ENCODE measurements around the gene FXYD1.
A peak's percentile ranks its signal among the peaks of the same experiment; 100 is the strongest.

DNA sequence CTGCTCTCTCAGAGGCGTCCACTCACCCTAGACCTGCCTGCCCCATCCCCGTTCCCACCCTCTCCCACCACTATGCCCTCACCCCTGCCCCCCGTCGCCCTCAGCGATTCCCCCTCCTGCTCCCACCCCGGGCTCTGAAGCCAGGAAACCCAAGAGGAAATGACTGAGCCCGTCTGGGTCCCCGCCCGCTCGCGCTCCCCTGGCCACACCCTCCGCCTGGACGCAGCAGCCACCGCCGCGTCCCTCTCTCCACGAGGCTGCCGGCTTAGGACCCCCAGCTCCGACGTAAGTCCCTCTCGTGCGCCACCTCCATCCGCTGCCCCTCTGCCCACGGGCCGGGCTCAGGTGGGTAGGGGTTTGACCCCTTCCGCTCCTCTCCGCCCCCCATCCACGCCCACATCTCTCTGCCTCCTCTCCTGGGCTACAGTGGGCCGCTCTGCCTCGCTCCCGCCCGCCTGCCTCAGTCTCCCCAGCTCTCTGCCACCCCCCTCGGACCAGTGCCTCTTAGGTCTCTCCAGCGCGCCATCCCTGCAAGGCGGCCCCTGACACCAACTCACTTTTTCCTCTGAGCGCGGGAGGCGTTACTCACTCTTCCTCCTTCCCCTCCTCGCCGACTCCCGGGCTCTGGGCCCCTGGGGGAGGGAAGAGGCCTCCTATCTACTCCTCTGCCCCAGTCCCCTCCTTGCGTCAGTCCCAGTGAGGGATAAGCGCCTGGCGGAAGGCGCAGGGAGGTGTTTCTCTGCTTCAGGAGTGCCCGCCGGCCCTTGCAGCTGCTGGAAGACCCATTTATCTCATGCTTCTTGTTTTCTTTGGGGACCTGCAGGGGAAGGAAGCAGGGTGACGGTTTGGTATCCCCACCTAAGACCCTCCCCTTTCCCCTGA is 16.1 kb downstream of the FXYD1 start, which contains the start of gene FXYD5:
- TF ChIP-seq, protein P1, sequence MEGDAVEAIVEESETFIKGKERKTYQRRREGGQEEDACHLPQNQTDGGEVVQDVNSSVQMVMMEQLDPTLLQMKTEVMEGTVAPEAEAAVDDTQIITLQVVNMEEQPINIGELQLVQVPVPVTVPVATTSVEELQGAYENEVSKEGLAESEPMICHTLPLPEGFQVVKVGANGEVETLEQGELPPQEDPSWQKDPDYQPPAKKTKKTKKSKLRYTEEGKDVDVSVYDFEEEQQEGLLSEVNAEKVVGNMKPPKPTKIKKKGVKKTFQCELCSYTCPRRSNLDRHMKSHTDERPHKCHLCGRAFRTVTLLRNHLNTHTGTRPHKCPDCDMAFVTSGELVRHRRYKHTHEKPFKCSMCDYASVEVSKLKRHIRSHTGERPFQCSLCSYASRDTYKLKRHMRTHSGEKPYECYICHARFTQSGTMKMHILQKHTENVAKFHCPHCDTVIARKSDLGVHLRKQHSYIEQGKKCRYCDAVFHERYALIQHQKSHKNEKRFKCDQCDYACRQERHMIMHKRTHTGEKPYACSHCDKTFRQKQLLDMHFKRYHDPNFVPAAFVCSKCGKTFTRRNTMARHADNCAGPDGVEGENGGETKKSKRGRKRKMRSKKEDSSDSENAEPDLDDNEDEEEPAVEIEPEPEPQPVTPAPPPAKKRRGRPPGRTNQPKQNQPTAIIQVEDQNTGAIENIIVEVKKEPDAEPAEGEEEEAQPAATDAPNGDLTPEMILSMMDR (IDR thresholded peaks at IDR 0.05), result peak in 2 of 6 experiments; percentile 13 to 28
- TF ChIP-seq POLR2A (IDR thresholded peaks at IDR 0.05), result peak in 2 of 4 donors; percentile 16 to 69

Measured in esophagus squamous epithelium (tissue), 4 donors.